BE2C (cell line): Measurements from ENCODE around the gene NELL2.

ENCODE experiments used
- DNase-seq: peaks from one replicate; pipeline ENCODE4 v3.0.0-alpha.2; 2020
- H3K27me3 ChIP-seq: fragments of 250-450 bp; sonication (Bioruptor Pico); 2 replicates; pipeline ENCODE4 v1.5.1; 2020; ENCODE audit warnings: mild to moderate bottlenecking
- H3K36me3 ChIP-seq: fragments of 250-450 bp; sonication (Bioruptor Pico); 2 replicates; pipeline ENCODE4 v1.5.1; 2020; ENCODE audit warnings: mild to moderate bottlenecking
- H3K4me1 ChIP-seq: fragments of 250-450 bp; sonication (Bioruptor Pico); 2 replicates; pipeline ENCODE4 v1.5.1; 2020
- H3K4me3 ChIP-seq: 2 replicates; pipeline ENCODE4 v1.5.1; 2011; ENCODE audit warnings: low read depth, low read length
- H3K9me3 ChIP-seq: fragments of 250-450 bp; sonication (Bioruptor Pico); 2 replicates; pipeline ENCODE4 v1.5.1; 2020
- CTCF ChIP-seq: IDR thresholded peaks from 2 replicates; pipeline ENCODE4 v1.5.1; 2012; ENCODE audit warnings: mild to moderate bottlenecking, low read depth, low read length

NELL2 gene

GRCh38 chr12:44573723-44574122 lies 302.4 kb downstream of the NELL2 start:
- no peaks in the 10 kb centered on the region for H3K27me3 ChIP-seq
- no peak overlapping the region for H3K4me3 ChIP-seq
- H3K9me3 ChIP-seq = no peaks in the 10 kb centered on the region
- TF ChIP-seq CTCF = no peak
- no peaks in the 10 kb centered on the region for H3K4me1 ChIP-seq
- H3K36me3 ChIP-seq = no peaks in the 10 kb centered on the region
- DNase-seq = no peak

GRCh38 chr12:44571006-44571550 lies 305.0 kb downstream of the NELL2 start:
- TF ChIP-seq CTCF = no peak
- no peaks in the 10 kb centered on the region for H3K9me3 ChIP-seq
- no peak overlapping the region for H3K4me3 ChIP-seq
- no peak for DNase-seq
- no peaks in the 10 kb centered on the region for H3K36me3 ChIP-seq
- no peaks in the 10 kb centered on the region for H3K27me3 ChIP-seq
- no peaks in the 10 kb centered on the region for H3K4me1 ChIP-seq

- H3K9me3 ChIP-seq = no peaks in the 10 kb centered on the region
- no peak overlapping the region for H3K4me3 ChIP-seq
- H3K36me3 ChIP-seq = no peaks in the 10 kb centered on the region
- no peak for TF ChIP-seq CTCF
- no peak for DNase-seq
- no peaks in the 10 kb centered on the region for H3K27me3 ChIP-seq
- H3K4me1 ChIP-seq = no peaks in the 10 kb centered on the region
Observed at GRCh38 chr12:44570036-44570583, 306.0 kb downstream of the NELL2 start.

GRCh38 chr12:44565163-44565562 lies 311.0 kb downstream of the NELL2 start:
- Histone ChIP-seq H3K36me3 (no peaks in the 10 kb centered on the region), H3K4me3 (no peak overlapping the region), H3K4me1 (no peaks in the 10 kb centered on the region), H3K9me3 (no peaks in the 10 kb centered on the region), H3K27me3 (no peaks in the 10 kb centered on the region)
- no peak for DNase-seq
- TF ChIP-seq CTCF = no peak

GRCh38 chr12:44563486-44563885 lies 312.6 kb downstream of the NELL2 start:
- no peak for DNase-seq
- H3K4me3 ChIP-seq = no peak overlapping the region
- H3K27me3 ChIP-seq = no peaks in the 10 kb centered on the region
- H3K9me3 ChIP-seq = no peaks in the 10 kb centered on the region
- no peaks in the 10 kb centered on the region for H3K36me3 ChIP-seq
- no peaks in the 10 kb centered on the region for H3K4me1 ChIP-seq
- TF ChIP-seq CTCF = no peak

- H3K4me3 ChIP-seq = no peak overlapping the region
- no peak for DNase-seq
- no peak for TF ChIP-seq CTCF
- H3K36me3 ChIP-seq = no peaks in the 10 kb centered on the region
- H3K4me1 ChIP-seq = no peaks in the 10 kb centered on the region
- no peaks in the 10 kb centered on the region for H3K9me3 ChIP-seq
- H3K27me3 ChIP-seq = no peaks in the 10 kb centered on the region
Observed at GRCh38 chr12:44558340-44559100, 317.6 kb downstream of the NELL2 start.
